Measurements from ENCODE around the gene CFDP1.
"Not testable (repeated sequence)": the region's sequence is repeated elsewhere in the genome, so short reads cannot be mapped to it uniquely, and the experiment has no call there.

CFDP1 gene

GRCh38 chr16:75464122-75464918, 31.0 kb upstream of the CFDP1 start, which contains the start of gene TMEM170A:
TSS of gene TMEM170A (minus strand) at chr16:75464689. CDS start at chr16:75464600, 89 bp downstream.
- Mint-ChIP-seq H3K36me3 (ENCODE audit: low read depth) (peaks cover 13% of the 10 kb centered on the region), H3K4me3 (peak within 1 kb of the TSS; percentile 93), H3K27ac (peak within 1 kb of the TSS; percentile 93), H3K27me3 (ENCODE audit: low read depth) (no peaks in the 10 kb centered on the region), H3K9me3 (no peaks in the 10 kb centered on the region), H3K4me1 (ENCODE audit: low read depth) (peaks cover 29% of the 10 kb centered on the region)

GRCh38 chr16:75463389-75464121, 30.3 kb upstream of the CFDP1 start:
- not testable (repeated sequence) for H3K9me3 Mint-ChIP-seq; H3K27me3 Mint-ChIP-seq (ENCODE audit: low read depth)
- Mint-ChIP-seq H3K4me1 (ENCODE audit: low read depth) (peaks cover 29% of the 10 kb centered on the region), H3K36me3 (ENCODE audit: low read depth) (peaks cover 13% of the 10 kb centered on the region), H3K4me3 (peak overlapping the region; percentile 93), H3K27ac (peak overlapping the region; percentile 93)

GRCh38 chr16:75462806-75463205, 29.5 kb upstream of the CFDP1 start:
- Mint-ChIP-seq H3K27me3 (ENCODE audit: low read depth) (no peaks in the 10 kb centered on the region), H3K9me3 (no peaks in the 10 kb centered on the region), H3K4me3 (peak overlapping the region; percentile 93), H3K27ac (peak overlapping the region; percentile 93), H3K36me3 (ENCODE audit: low read depth) (peaks cover 13% of the 10 kb centered on the region), H3K4me1 (ENCODE audit: low read depth) (peaks cover 33% of the 10 kb centered on the region)

GRCh38 chr16:75461575-75461974, 28.3 kb upstream of the CFDP1 start:
- peaks cover 13% of the 10 kb centered on the region for H3K36me3 Mint-ChIP-seq (ENCODE audit: low read depth)
- H3K27ac Mint-ChIP-seq: no peak overlapping the region
- H3K4me1 Mint-ChIP-seq (ENCODE audit: low read depth): peaks cover 33% of the 10 kb centered on the region
- no peak overlapping the region for H3K4me3 Mint-ChIP-seq
- no peaks in the 10 kb centered on the region for H3K9me3 Mint-ChIP-seq
- no peaks in the 10 kb centered on the region for H3K27me3 Mint-ChIP-seq (ENCODE audit: low read depth)

GRCh38 chr16:75460446-75460845, 27.1 kb upstream of the CFDP1 start:
- Mint-ChIP-seq H3K36me3 (ENCODE audit: low read depth) (peaks cover 13% of the 10 kb centered on the region), H3K9me3 (no peaks in the 10 kb centered on the region), H3K4me1 (ENCODE audit: low read depth) (peaks cover 33% of the 10 kb centered on the region), H3K27ac (no peak overlapping the region), H3K4me3 (no peak overlapping the region), H3K27me3 (ENCODE audit: low read depth) (no peaks in the 10 kb centered on the region)

- Mint-ChIP-seq H3K4me3 (no peak overlapping the region), H3K9me3 (no peaks in the 10 kb centered on the region), H3K27me3 (ENCODE audit: low read depth) (no peaks in the 10 kb centered on the region), H3K4me1 (ENCODE audit: low read depth) (peaks cover 31% of the 10 kb centered on the region), H3K27ac (peak overlapping the region; percentile 19), H3K36me3 (ENCODE audit: low read depth) (peaks cover 13% of the 10 kb centered on the region)
Observed at GRCh38 chr16:75459691-75460090, 26.4 kb upstream of the CFDP1 start.

GRCh38 chr16:75458439-75458838, 25.1 kb upstream of the CFDP1 start:
- no peak overlapping the region for H3K27ac Mint-ChIP-seq
- no peak overlapping the region for H3K4me3 Mint-ChIP-seq
- peaks cover 13% of the 10 kb centered on the region for H3K36me3 Mint-ChIP-seq (ENCODE audit: low read depth)
- no peaks in the 10 kb centered on the region for H3K9me3 Mint-ChIP-seq
- no peaks in the 10 kb centered on the region for H3K27me3 Mint-ChIP-seq (ENCODE audit: low read depth)
- H3K4me1 Mint-ChIP-seq (ENCODE audit: low read depth): peaks cover 30% of the 10 kb centered on the region

GRCh38 chr16:75458029-75458428, 24.7 kb upstream of the CFDP1 start:
- Mint-ChIP-seq H3K36me3 (ENCODE audit: low read depth) (peaks cover 13% of the 10 kb centered on the region), H3K4me1 (ENCODE audit: low read depth) (peaks cover 28% of the 10 kb centered on the region), H3K4me3 (no peak overlapping the region), H3K27ac (no peak overlapping the region), H3K27me3 (ENCODE audit: low read depth) (no peaks in the 10 kb centered on the region), H3K9me3 (no peaks in the 10 kb centered on the region)

GRCh38 chr16:75457485-75458021, 24.2 kb upstream of the CFDP1 start:
- Mint-ChIP-seq H3K4me3 (no peak overlapping the region), H3K27ac (no peak overlapping the region), H3K4me1 (ENCODE audit: low read depth) (peaks cover 26% of the 10 kb centered on the region)

GRCh38 chr16:75456971-75457370, 23.7 kb upstream of the CFDP1 start:
- Mint-ChIP-seq H3K9me3 (no peaks in the 10 kb centered on the region), H3K4me1 (ENCODE audit: low read depth) (peaks cover 23% of the 10 kb centered on the region), H3K36me3 (ENCODE audit: low read depth) (peaks cover 10% of the 10 kb centered on the region), H3K4me3 (no peak overlapping the region), H3K27ac (no peak overlapping the region), H3K27me3 (ENCODE audit: low read depth) (no peaks in the 10 kb centered on the region)

More at GRCh38 chr16:75457485-75458021, 24.2 kb upstream of the CFDP1 start:
- Mint-ChIP-seq H3K9me3 (no peaks in the 10 kb centered on the region), H3K27me3 (ENCODE audit: low read depth) (no peaks in the 10 kb centered on the region), H3K36me3 (ENCODE audit: low read depth) (peaks cover 10% of the 10 kb centered on the region)

GRCh38 chr16:75456486-75456885, 23.2 kb upstream of the CFDP1 start:
- H3K9me3 Mint-ChIP-seq; H3K27me3 Mint-ChIP-seq (ENCODE audit: low read depth); H3K27ac Mint-ChIP-seq; H3K4me3 Mint-ChIP-seq; H3K36me3 Mint-ChIP-seq (ENCODE audit: low read depth): not testable (repeated sequence)
- peaks cover 18% of the 10 kb centered on the region for H3K4me1 Mint-ChIP-seq (ENCODE audit: low read depth)

- Mint-ChIP-seq H3K4me3 (no peak overlapping the region), H3K4me1 (ENCODE audit: low read depth) (peaks cover 17% of the 10 kb centered on the region), H3K27me3 (ENCODE audit: low read depth) (no peaks in the 10 kb centered on the region), H3K27ac (no peak overlapping the region), H3K9me3 (no peaks in the 10 kb centered on the region), H3K36me3 (ENCODE audit: low read depth) (peaks cover 6% of the 10 kb centered on the region)
Observed at GRCh38 chr16:75455677-75456076, 22.4 kb upstream of the CFDP1 start.

- H3K4me3 Mint-ChIP-seq: no peak overlapping the region
- no peak overlapping the region for H3K27ac Mint-ChIP-seq
- no peaks in the 10 kb centered on the region for H3K9me3 Mint-ChIP-seq
- peaks cover 10% of the 10 kb centered on the region for H3K36me3 Mint-ChIP-seq (ENCODE audit: low read depth)
- peaks cover 10% of the 10 kb centered on the region for H3K4me1 Mint-ChIP-seq (ENCODE audit: low read depth)
- no peaks in the 10 kb centered on the region for H3K27me3 Mint-ChIP-seq (ENCODE audit: low read depth)
Observed at GRCh38 chr16:75452464-75453190, 19.3 kb upstream of the CFDP1 start.

- no peak overlapping the region for H3K4me3 Mint-ChIP-seq
- no peaks in the 10 kb centered on the region for H3K27me3 Mint-ChIP-seq (ENCODE audit: low read depth)
- no peak overlapping the region for H3K27ac Mint-ChIP-seq
- peaks cover 5% of the 10 kb centered on the region for H3K4me1 Mint-ChIP-seq (ENCODE audit: low read depth)
- peaks cover 12% of the 10 kb centered on the region for H3K36me3 Mint-ChIP-seq (ENCODE audit: low read depth)
- H3K9me3 Mint-ChIP-seq: no peaks in the 10 kb centered on the region
Observed at GRCh38 chr16:75446416-75446815, 13.1 kb upstream of the CFDP1 start.

Measured in T-helper 1 cell treated with Interleukin-12 subunit alpha and Interleukin-12 subunit beta and Interleukin-4 antibody, amounts not matched to agents 30 μg/mL and 1 μg/mL, for 36 hours (primary cell).